GM20000 (cell line): ENCODE measurements around the gene PGAP1.

Source experiments
- DNase-seq: peaks from one replicate; pipeline ENCODE4 v3.0.0; 2012; ENCODE audit warnings: low spot score
- CTCF ChIP-seq: IDR thresholded peaks from 2 replicates; pipeline ENCODE4 v1.5.1; 2012; ENCODE audit warnings: mild to moderate bottlenecking, control low read depth; ENCODE audit errors: extremely low read depth, missing control alignments

Gene PGAP1

GRCh38 chr2:196899976-196900375, 26.5 kb downstream of the PGAP1 start:
- DNase-seq = no peak

GRCh38 chr2:196891136-196891535, 35.4 kb downstream of the PGAP1 start:
- no peak for TF ChIP-seq CTCF
- no peak for DNase-seq

More at GRCh38 chr2:196899976-196900375, 26.5 kb downstream of the PGAP1 start:
- TF ChIP-seq CTCF = no peak

GRCh38 chr2:196887431-196887830, 39.1 kb downstream of the PGAP1 start:
- TF ChIP-seq CTCF = no peak
- no peak for DNase-seq

GRCh38 chr2:196884368-196884767, 42.1 kb downstream of the PGAP1 start:
- DNase-seq = no peak
- no peak for TF ChIP-seq CTCF

GRCh38 chr2:196876364-196876763, 50.1 kb downstream of the PGAP1 start:
- DNase-seq = no peak
- no peak for TF ChIP-seq CTCF

GRCh38 chr2:196875414-196875813, 51.1 kb downstream of the PGAP1 start:
- DNase-seq = no peak
- TF ChIP-seq CTCF = no peak

- no peak for TF ChIP-seq CTCF
- no peak for DNase-seq
These were observed 53.0 kb downstream of the PGAP1 start for GRCh38 chr2:196873511-196873910.
